IMR-90 (cell line): ENCODE data around the gene TADA1. TPM values are rescaled to one million over a fixed set of nuclear protein-coding genes. Genes with fewer than 3 reads are reported as not detected.

Experiments used
- ATAC-seq: fragments of 200-7000 bp; cut with Tn5 transposase; 2 replicates; pipeline ENCODE4 v1.9.1; 2020; ENCODE audit warnings: low read depth, mild to moderate bottlenecking, moderate library complexity
- BruUV-seq: library from RNA; stranded (reverse); fragments of 400-500 nt; replicated peaks from 2 replicates; lab custom pipeline; 2021; lab: Mats Ljungman, UMichigan
- CTCF ChIA-PET: fragments of 300-600 bp; formaldehyde crosslinking; extraction: SDS; loops from one replicate; lab custom pipeline; 2021; ENCODE audit warnings: antibody characterized with exemption; lab: Yijun Ruan, JAX
- POLR2A ChIA-PET: fragments of 300-600 bp; sonication (Branson Sonifier 250); formaldehyde crosslinking; loops from one replicate; lab custom pipeline; 2022; ENCODE audit warnings: antibody characterized with exemption; ENCODE audit not compliant: unreplicated experiment; lab: Charles Lee
- DNase-seq: peaks from one replicate; pipeline ENCODE4 v3.0.0; 2013
- H2AFZ ChIP-seq: replicated peaks from 2 replicates; pipeline ENCODE3; 2013; ENCODE audit warnings: low read length, mild to moderate bottlenecking; ENCODE audit not compliant: poor library complexity
- H2AK5ac ChIP-seq: 2 replicates; pipeline ENCODE4 v1.6.1; 2013; ENCODE audit warnings: low read depth, low read length, inconsistent platforms
- H2AK9ac ChIP-seq: replicated peaks from 2 replicates; pipeline ENCODE3; 2013; ENCODE audit warnings: mild to moderate bottlenecking, low read depth, low read length, moderate library complexity; ENCODE audit not compliant: poor library complexity
- H2BK120ac ChIP-seq: 2 replicates; pipeline ENCODE4 v1.6.1; 2013; ENCODE audit warnings: low read depth, low read length, inconsistent platforms
- H2BK15ac ChIP-seq: 3 replicates; pipeline ENCODE4 v1.6.1; 2013; ENCODE audit warnings: low read depth, low read length, inconsistent platforms
- H2BK20ac ChIP-seq: 2 replicates; pipeline ENCODE4 v1.6.1; 2013; ENCODE audit warnings: low read depth, mild to moderate bottlenecking, inconsistent platforms, low read length, moderate library complexity
- H2BK5ac ChIP-seq: 2 replicates; pipeline ENCODE4 v1.6.1; 2013; ENCODE audit warnings: mild to moderate bottlenecking, low read depth, low read length, inconsistent platforms; ENCODE audit not compliant: poor library complexity, severe bottlenecking
- H3K14ac ChIP-seq: replicated peaks from 2 replicates; pipeline ENCODE4 v1.6.1; 2013; ENCODE audit warnings: low read depth, low read length, inconsistent platforms
- H3K18ac ChIP-seq: 2 replicates; pipeline ENCODE4 v1.6.1; 2013; ENCODE audit warnings: low read depth, low read length, control low read depth
- H3K23ac ChIP-seq: 2 replicates; pipeline ENCODE4 v1.6.1; 2013; ENCODE audit warnings: low read depth, low read length, inconsistent platforms
- H3K27ac ChIP-seq: 2 replicates; pipeline ENCODE4 v1.5.1; 2013; ENCODE audit warnings: mild to moderate bottlenecking, control low read depth, low read length; ENCODE audit not compliant: insufficient read depth
- H3K27me3 ChIP-seq: 2 replicates; pipeline ENCODE4 v1.6.1; 2013; ENCODE audit warnings: low read length; ENCODE audit not compliant: control insufficient read depth, insufficient read depth
- H3K36me3 ChIP-seq: 2 replicates; pipeline ENCODE4 v1.6.1; 2013; ENCODE audit warnings: low read length, mixed read lengths; ENCODE audit not compliant: control insufficient read depth, insufficient read depth
- H3K4ac ChIP-seq: 2 replicates; pipeline ENCODE4 v1.6.1; 2013; ENCODE audit warnings: low read depth, low read length, inconsistent platforms
- H3K4me1 ChIP-seq: 2 replicates; pipeline ENCODE4 v1.6.1; 2013; ENCODE audit warnings: low read length, mixed read lengths; ENCODE audit not compliant: control insufficient read depth, insufficient read depth
- H3K4me2 ChIP-seq: 2 replicates; pipeline ENCODE4 v1.6.1; 2013; ENCODE audit warnings: low read depth, mild to moderate bottlenecking, control low read depth, low read length, moderate library complexity
- H3K4me3 ChIP-seq: 2 replicates; pipeline ENCODE4 v1.5.1; 2013; ENCODE audit warnings: low read depth, mild to moderate bottlenecking, control low read depth, low read length, moderate library complexity; ENCODE audit not compliant: insufficient read depth
- H3K56ac ChIP-seq: 2 replicates; pipeline ENCODE4 v1.6.1; 2013; ENCODE audit warnings: low read length, inconsistent platforms; ENCODE audit not compliant: insufficient read depth; ENCODE audit errors: extremely low read depth
- H3K79me1 ChIP-seq, 2 experiments: 2 replicates each; pipeline ENCODE4 v1.6.1; 2013; ENCODE audit warnings: low read length in 2 of 2, inconsistent platforms in 1 of 2, low read depth in 1 of 2
- H3K9ac ChIP-seq: 2 replicates; pipeline ENCODE4 v1.6.1; 2013; ENCODE audit warnings: low read depth, low read length, control low read depth
- H3K9me1 ChIP-seq: 2 replicates; pipeline ENCODE4 v1.6.1; 2013; ENCODE audit warnings: low read length, inconsistent platforms; ENCODE audit not compliant: insufficient read depth
- H3K9me3 ChIP-seq: 2 replicates; pipeline ENCODE4 v1.6.1; 2013; ENCODE audit warnings: low read length; ENCODE audit not compliant: control insufficient read depth, insufficient read depth
- H4K20me1 ChIP-seq: 2 replicates; pipeline ENCODE4 v1.6.1; 2013; ENCODE audit warnings: low read length, inconsistent platforms; ENCODE audit not compliant: insufficient read depth
- H4K5ac ChIP-seq: 2 replicates; pipeline ENCODE4 v1.6.1; 2013; ENCODE audit warnings: mild to moderate bottlenecking, low read depth, low read length, control low read depth
- H4K8ac ChIP-seq, 2 experiments: 2 replicates each; pipeline ENCODE4 v1.6.1; 2013; ENCODE audit warnings: low read depth in 2 of 2, low read length in 2 of 2, control low read depth in 1 of 2, inconsistent platforms in 1 of 2
- H4K91ac ChIP-seq: 2 replicates; pipeline ENCODE4 v1.6.1; 2013; ENCODE audit warnings: low read depth, low read length, inconsistent platforms; ENCODE audit not compliant: insufficient read depth
- BHLHE40 ChIP-seq: fragments of 150-350 bp; IDR thresholded peaks from 2 replicates; pipeline ENCODE4 v1.6.1; 2016; ENCODE audit warnings: mild to moderate bottlenecking, low read depth, low read length
- CEBPB ChIP-seq: IDR thresholded peaks from 2 replicates; pipeline ENCODE4 v1.6.1; 2012; ENCODE audit warnings: low read depth, low read length, improper control_type of control experiment
- ELK1 ChIP-seq: fragments of 150-350 bp; IDR thresholded peaks from 2 replicates; pipeline ENCODE4 v1.6.1; 2016; ENCODE audit warnings: low read depth, mild to moderate bottlenecking, low read length, moderate library complexity, borderline replicate concordance
- MAZ ChIP-seq: IDR thresholded peaks from 2 replicates; pipeline ENCODE4 v1.6.1; 2012; ENCODE audit warnings: low read depth, mild to moderate bottlenecking, low read length, improper control_type of control experiment, moderate library complexity, borderline replicate concordance
- NFE2L2 ChIP-seq: fragments of 150-350 bp; IDR thresholded peaks from 2 replicates; pipeline ENCODE4 v1.6.1; 2016; ENCODE audit warnings: low read depth, mild to moderate bottlenecking, low read length
- RAD21 ChIP-seq: IDR thresholded peaks from 2 replicates; pipeline ENCODE4 v1.6.1; 2012; ENCODE audit warnings: low read length, improper control_type of control experiment
- RFX5 ChIP-seq: IDR thresholded peaks from 2 replicates; pipeline ENCODE4 v1.8.0; 2012; ENCODE audit warnings: low read depth, mild to moderate bottlenecking, low read length, moderate library complexity
- SMC3 ChIP-seq: fragments of 150-350 bp; IDR thresholded peaks from 2 replicates; pipeline ENCODE4 v1.6.1; 2016; ENCODE audit warnings: low read depth, mild to moderate bottlenecking, antibody characterized with exemption, low read length, moderate library complexity
- dilution Hi-C: fragments of 300-500 bp; cut with HindIII; formaldehyde crosslinking; loops from one replicate; pipeline ENCODE4 v1.14.3; 2018; ENCODE audit warnings: low sequenced_read_pairs; ENCODE audit not compliant: unreplicated experiment
- in situ Hi-C: fragments of 300-500 bp; cut with MboI; formaldehyde crosslinking; loops from 3 replicates; pipeline ENCODE4 v1.14.3; 2019; ENCODE audit warnings: low sequenced_read_pairs, inconsistent platforms, mixed read lengths
- intact Hi-C: fragments of 100-400 bp; cut with micrococcal nuclease; formaldehyde crosslinking; loops from 2 replicates; pipeline ENCODE4 v1.10.0; 2022
- polyA plus RNA-seq, 3 experiments: library from polyadenylated mRNA; depleted of rRNA; stranded (reverse); fragments of >200 nt; gene quantifications; 2 replicates each; pipeline ENCODE4 v1.2.3, GENCODE V29; 2012; ENCODE audit warnings: low replicate concordance in 1 of 3
- total RNA-seq: library from RNA; depleted of rRNA; stranded (reverse); fragments of >200 nt; gene quantifications from 2 replicates; pipeline ENCODE4 v1.2.3, GENCODE V29; 2012
- TF ChIP-seq, protein P1 (sequence below): fragments of 150-350 bp; IDR thresholded peaks from 2 replicates; pipeline ENCODE4 v1.6.1; 2017; ENCODE audit warnings: mild to moderate bottlenecking, antibody characterized with exemption, low read length, low read depth

The TADA1 gene
- total and polyA plus RNA-seq, 2 of the 4 experiments (the other 2 are of a cell fraction): 8.2 to 16.8 TPM

GRCh38 chr1:166848193-166848592, 27.9 kb downstream of the TADA1 start:
- dilution Hi-C loops: no loop called here
- Histone ChIP-seq H3K56ac (no peak overlapping the region), H3K4me3 (no peak overlapping the region), H2BK20ac (no peak overlapping the region), H3K23ac (no peak overlapping the region), H3K9ac (no peak overlapping the region), H2AFZ (no peak overlapping the region), H2AK5ac (no peak overlapping the region), H3K14ac (no peak overlapping the region), H3K9me3 (no peaks in the 10 kb centered on the region), H2AK9ac (no peak overlapping the region), H2BK120ac (no peak overlapping the region), H3K79me1 (peaks cover 57% of the 10 kb centered on the region in 2 experiments), H4K8ac (no peak overlapping the region), H3K27me3 (no peaks in the 10 kb centered on the region), H4K91ac (no peak overlapping the region), H3K18ac (no peak overlapping the region), H4K20me1 (peaks cover 16% of the 10 kb centered on the region), H3K9me1 (peaks cover 9% of the 10 kb centered on the region; the same call in 1 of the 2 replicates), H3K4ac (no peak overlapping the region), H3K36me3 (peaks cover 64% of the 10 kb centered on the region), H2BK15ac (no peak overlapping the region), H2BK5ac (no peak overlapping the region), H4K5ac (no peak overlapping the region), H3K27ac (no peak overlapping the region), H3K4me2 (no peak overlapping the region), H3K4me1 (no peaks in the 10 kb centered on the region)
- TF ChIP-seq, protein P1, sequence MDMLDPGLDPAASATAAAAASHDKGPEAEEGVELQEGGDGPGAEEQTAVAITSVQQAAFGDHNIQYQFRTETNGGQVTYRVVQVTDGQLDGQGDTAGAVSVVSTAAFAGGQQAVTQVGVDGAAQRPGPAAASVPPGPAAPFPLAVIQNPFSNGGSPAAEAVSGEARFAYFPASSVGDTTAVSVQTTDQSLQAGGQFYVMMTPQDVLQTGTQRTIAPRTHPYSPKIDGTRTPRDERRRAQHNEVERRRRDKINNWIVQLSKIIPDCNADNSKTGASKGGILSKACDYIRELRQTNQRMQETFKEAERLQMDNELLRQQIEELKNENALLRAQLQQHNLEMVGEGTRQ: no peak
- TF ChIP-seq RFX5 (no peak), BHLHE40 (no peak), CEBPB (no peak), RAD21 (no peak), ELK1 (no peak), NFE2L2 (no peak), MAZ (no peak), SMC3 (no peak)
- ATAC-seq (no peak), DNase-seq (peak; percentile 11)
- BruUV-seq: no TSS peak
- intact Hi-C loops: no loop called here
- in situ Hi-C loops: no loop called here
- ChIA-PET POLR2A (interaction anchor here (0.6 to 0.9 kb wide), 2 partner anchors 9 to 76 kb away, joined by 3 read pairs; partner anchors contain the start of gene POGK), CTCF (no interaction called here)
